ENCODE results near the gene CT47C1. TPM values are rescaled to one million over a fixed set of nuclear protein-coding genes. Genes with fewer than 3 reads are reported as not detected.
A peak's percentile ranks its signal among the peaks of the same experiment; 100 is the strongest.
"Not testable (repeated sequence)": the region's sequence is repeated elsewhere in the genome, so short reads cannot be mapped to it uniquely, and the experiment has no call there.

CT47C1 gene
- total RNA-seq (2014; rRNA removed) = 0.07 TPM in 1 of 2 replicates, not detected in the other
- percentile 14 among the genes with signal in this experiment for Bru-seq, nascent RNA
- BruChase-seq, experiment 1, labeled RNA remaining after a 6-hour chase = percentile 27 among the genes with signal in this experiment
- BruChase-seq, experiment 2, labeled RNA remaining after a 2-hour chase = percentile 29 among the genes with signal in this experiment
- long read RNA-seq = 0 reads

DNA sequence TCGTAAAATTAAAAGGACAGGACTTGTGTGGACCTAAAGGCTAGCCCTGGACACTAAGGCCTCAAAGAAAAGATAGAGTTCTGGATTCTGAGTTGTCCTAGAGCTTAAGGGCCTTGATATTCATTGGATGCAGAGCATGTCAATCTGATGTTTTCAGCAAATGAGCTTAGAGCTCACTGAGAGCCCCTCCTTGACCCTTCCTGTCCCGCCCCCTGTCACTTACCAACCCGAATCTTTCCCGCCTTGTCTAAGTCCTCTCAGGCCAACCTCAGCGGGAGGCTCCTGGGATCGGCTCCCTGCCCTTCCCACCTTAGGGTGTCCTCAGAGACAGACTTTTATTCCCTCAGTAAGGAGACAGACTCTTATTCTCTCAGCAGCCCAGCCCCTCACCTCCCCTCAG is at the start of gene CT47C1:
CT47C1 (plus strand) TSS at position 250 of the 400 bp plus-strand sequence. CDS start 233 bp downstream, outside the sequence.
- Histone ChIP-seq H4K20me1 (ENCODE audit: low read length) (no peaks in the 10 kb centered on the region), H3K4me2 (ENCODE audit: low read length) (no peak within 1 kb of the TSS), H3K27me3 (ENCODE audit: low read length) (no peaks in the 10 kb centered on the region), H3F3A (ENCODE audit: low read length, unreplicated experiment) (no peaks in the 10 kb centered on the region), H3K9me3 (ENCODE audit: low read length) (no peaks in the 10 kb centered on the region), H3K79me2 (ENCODE audit: low read length) (no peaks in the 10 kb centered on the region), H3K27ac (ENCODE audit: low read length) (no peak within 1 kb of the TSS), H3K9ac (ENCODE audit: low read length) (no peak within 1 kb of the TSS), H3K4me3 (ENCODE audit: low read length) (no peak within 1 kb of the TSS), H2AFZ (ENCODE audit: low read length) (no peak within 1 kb of the TSS), H3K36me3 (ENCODE audit: low read depth, low read length) (no peaks in the 10 kb centered on the region), H3K9me2 (replicated peaks; ENCODE audit: low read length) (no peaks in the 10 kb centered on the region), H3K4me1 (ENCODE audit: insufficient read depth, low read length) (peaks cover 11% of the 10 kb centered on the region; the same call in 1 of the 2 replicates)
- intact Hi-C loops (cut with micrococcal nuclease) = no loop called here
- BruUV-seq (replicated peaks) = no TSS peak
- DNase-seq = no peak
- TF ChIP-seq EZH2phosphoT487 (IDR thresholded peaks at IDR 0.05; ENCODE audit: borderline replicate concordance, low read length) (no peak), EZH2 (IDR thresholded peaks at IDR 0.05; ENCODE audit: low read length, unreplicated experiment) (no peak)
- TF ChIP-seq, protein P1, sequence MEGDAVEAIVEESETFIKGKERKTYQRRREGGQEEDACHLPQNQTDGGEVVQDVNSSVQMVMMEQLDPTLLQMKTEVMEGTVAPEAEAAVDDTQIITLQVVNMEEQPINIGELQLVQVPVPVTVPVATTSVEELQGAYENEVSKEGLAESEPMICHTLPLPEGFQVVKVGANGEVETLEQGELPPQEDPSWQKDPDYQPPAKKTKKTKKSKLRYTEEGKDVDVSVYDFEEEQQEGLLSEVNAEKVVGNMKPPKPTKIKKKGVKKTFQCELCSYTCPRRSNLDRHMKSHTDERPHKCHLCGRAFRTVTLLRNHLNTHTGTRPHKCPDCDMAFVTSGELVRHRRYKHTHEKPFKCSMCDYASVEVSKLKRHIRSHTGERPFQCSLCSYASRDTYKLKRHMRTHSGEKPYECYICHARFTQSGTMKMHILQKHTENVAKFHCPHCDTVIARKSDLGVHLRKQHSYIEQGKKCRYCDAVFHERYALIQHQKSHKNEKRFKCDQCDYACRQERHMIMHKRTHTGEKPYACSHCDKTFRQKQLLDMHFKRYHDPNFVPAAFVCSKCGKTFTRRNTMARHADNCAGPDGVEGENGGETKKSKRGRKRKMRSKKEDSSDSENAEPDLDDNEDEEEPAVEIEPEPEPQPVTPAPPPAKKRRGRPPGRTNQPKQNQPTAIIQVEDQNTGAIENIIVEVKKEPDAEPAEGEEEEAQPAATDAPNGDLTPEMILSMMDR (conservative IDR thresholded peaks at IDR 0.05; ENCODE audit: low read depth, low read length) = no peak
- ATAC-seq = no peak
- CTCF ChIA-PET = no interaction called here
- POLR2A ChIA-PET (ENCODE audit: unreplicated experiment) = no interaction called here

DNA sequence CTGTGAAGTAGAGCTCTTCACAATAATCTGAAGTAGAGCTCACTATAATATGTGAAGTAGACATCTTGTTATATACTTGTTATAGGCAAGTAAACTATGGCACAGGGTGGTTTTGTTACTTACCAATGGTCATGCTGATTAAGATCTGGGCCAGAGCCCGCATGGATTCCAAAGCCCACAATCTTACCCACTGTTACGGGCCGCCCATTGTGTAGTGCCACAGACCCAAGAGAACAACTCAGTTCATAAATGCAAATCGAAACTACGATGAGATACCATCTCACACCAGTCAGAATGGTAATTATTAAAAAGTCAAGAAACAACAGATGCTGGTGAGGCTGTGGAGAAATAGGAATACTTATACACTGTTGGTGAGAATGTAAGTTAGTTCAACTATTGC is 46.9 kb upstream of the CT47C1 start:
- intact Hi-C loops (cut with micrococcal nuclease) = no loop called here
- Histone ChIP-seq H2AFZ (ENCODE audit: low read length) (no peak overlapping the region), H3K4me1 (ENCODE audit: insufficient read depth, low read length) (no peaks in the 10 kb centered on the region), H3K79me2 (ENCODE audit: low read length) (no peaks in the 10 kb centered on the region), H3K4me2 (ENCODE audit: low read length) (no peak overlapping the region), H4K20me1 (ENCODE audit: low read length) (no peaks in the 10 kb centered on the region), H3K9me2 (replicated peaks; ENCODE audit: low read length) (no peaks in the 10 kb centered on the region), H3K9ac (ENCODE audit: low read length) (no peak overlapping the region), H3F3A (ENCODE audit: low read length, unreplicated experiment) (no peaks in the 10 kb centered on the region), H3K9me3 (ENCODE audit: low read length) (no peaks in the 10 kb centered on the region), H3K4me3 (ENCODE audit: low read length) (no peak overlapping the region), H3K36me3 (ENCODE audit: low read depth, low read length) (no peaks in the 10 kb centered on the region), H3K27ac (ENCODE audit: low read length) (no peak overlapping the region), H3K27me3 (ENCODE audit: low read length) (no peaks in the 10 kb centered on the region)
- DNase-seq (no peak), ATAC-seq (no peak)
- no TSS peak for BruUV-seq (replicated peaks)
- CTCF ChIA-PET = interaction anchor here (0.9 kb wide), 1 partner anchor 41 kb away, joined by 3 read pairs; no protein-coding TSS in a partner anchor
- POLR2A ChIA-PET (ENCODE audit: unreplicated experiment) = no interaction called here
- no peak for TF ChIP-seq EZH2phosphoT487 (IDR thresholded peaks at IDR 0.05; ENCODE audit: borderline replicate concordance, low read length)
- TF ChIP-seq EZH2 (IDR thresholded peaks at IDR 0.05; ENCODE audit: low read length, unreplicated experiment) = no peak
- TF ChIP-seq, protein P1 (conservative IDR thresholded peaks at IDR 0.05; ENCODE audit: low read depth, low read length) = no peak

DNA sequence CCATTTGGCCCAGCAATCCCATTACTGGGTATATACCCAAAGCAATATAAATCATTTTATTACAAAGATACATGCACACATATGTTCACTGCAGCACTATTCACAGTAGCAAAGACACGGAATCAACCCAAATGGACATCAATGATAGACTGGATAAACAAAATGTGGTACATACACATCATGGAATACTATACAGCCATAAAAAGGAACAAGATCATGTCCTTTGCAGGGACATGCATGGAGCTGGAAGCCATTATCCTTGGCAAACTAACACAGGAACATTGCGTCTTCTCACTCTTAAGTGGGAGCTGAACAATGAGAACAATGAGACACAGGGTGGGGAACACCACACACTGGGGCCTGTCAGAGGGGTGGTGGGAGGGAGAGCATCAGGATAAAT is 46.4 kb upstream of the CT47C1 start:
- H3K4me2 ChIP-seq (ENCODE audit: low read length); H3F3A ChIP-seq (ENCODE audit: low read length, unreplicated experiment); POLR2A ChIA-PET (ENCODE audit: unreplicated experiment); ATAC-seq; intact Hi-C loops (cut with micrococcal nuclease); H3K27me3 ChIP-seq (ENCODE audit: low read length); H3K4me1 ChIP-seq (ENCODE audit: insufficient read depth, low read length); H4K20me1 ChIP-seq (ENCODE audit: low read length); H2AFZ ChIP-seq (ENCODE audit: low read length); BruUV-seq (replicated peaks); H3K79me2 ChIP-seq (ENCODE audit: low read length); DNase-seq; H3K4me3 ChIP-seq (ENCODE audit: low read length); H3K9me2 ChIP-seq (replicated peaks; ENCODE audit: low read length); H3K27ac ChIP-seq (ENCODE audit: low read length); H3K9ac ChIP-seq (ENCODE audit: low read length); H3K36me3 ChIP-seq (ENCODE audit: low read depth, low read length); H3K9me3 ChIP-seq (ENCODE audit: low read length): not testable (repeated sequence)
- CTCF ChIA-PET = interaction anchor here (0.9 kb wide), 1 partner anchor 40 kb away, joined by 3 read pairs; no protein-coding TSS in a partner anchor

DNA sequence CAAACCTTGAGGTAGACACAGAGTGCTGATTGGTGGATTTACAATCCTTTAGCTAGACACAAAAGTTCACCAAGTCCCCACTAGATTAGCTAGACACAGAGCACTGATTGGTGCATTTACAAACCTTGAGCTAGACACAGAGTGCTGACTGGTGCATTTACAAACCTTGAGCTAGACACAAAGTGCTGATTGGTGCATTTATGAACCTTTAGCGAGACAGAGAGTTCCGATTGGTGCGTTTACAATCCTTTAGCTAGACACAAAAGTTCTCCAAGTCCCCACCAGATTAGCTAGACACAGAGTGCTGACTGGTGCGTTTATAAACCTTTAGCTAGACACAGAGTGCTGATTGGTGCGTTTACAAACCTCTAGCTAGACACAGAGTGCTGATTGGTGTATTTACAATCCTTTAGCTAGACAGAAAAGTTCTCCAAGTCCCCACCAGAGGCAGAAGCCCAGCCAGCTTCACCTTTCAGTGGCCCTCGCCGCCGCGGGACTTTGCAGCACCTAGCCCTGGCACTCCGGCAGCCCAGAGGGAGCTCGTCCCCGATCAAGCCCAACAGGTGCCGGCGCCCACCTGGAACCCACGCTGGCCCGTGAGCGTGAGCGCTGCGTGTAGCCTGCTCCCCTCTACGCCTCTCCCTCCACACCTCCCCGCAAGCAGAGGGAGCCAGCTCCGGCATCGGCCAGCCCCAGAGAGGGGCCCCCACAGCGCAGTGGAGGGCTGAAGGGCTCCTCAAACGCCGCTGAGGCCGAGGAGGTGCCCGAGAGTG is 44.6 kb upstream of the CT47C1 start:
- POLR2A ChIA-PET (ENCODE audit: unreplicated experiment); DNase-seq; H3K36me3 ChIP-seq (ENCODE audit: low read depth, low read length); H2AFZ ChIP-seq (ENCODE audit: low read length); H3K4me1 ChIP-seq (ENCODE audit: insufficient read depth, low read length); BruUV-seq (replicated peaks); H3K9me3 ChIP-seq (ENCODE audit: low read length); H3K27me3 ChIP-seq (ENCODE audit: low read length); H3K9me2 ChIP-seq (replicated peaks; ENCODE audit: low read length); H3F3A ChIP-seq (ENCODE audit: low read length, unreplicated experiment); intact Hi-C loops (cut with micrococcal nuclease); H3K4me3 ChIP-seq (ENCODE audit: low read length); H3K4me2 ChIP-seq (ENCODE audit: low read length); H4K20me1 ChIP-seq (ENCODE audit: low read length); ATAC-seq; H3K9ac ChIP-seq (ENCODE audit: low read length); H3K27ac ChIP-seq (ENCODE audit: low read length); H3K79me2 ChIP-seq (ENCODE audit: low read length): not testable (repeated sequence)
- CTCF ChIA-PET = interaction anchor here (1.1 kb wide), 1 partner anchor 39 kb away, joined by 4 read pairs; no protein-coding TSS in a partner anchor

All from PC-3 (cell line).